Measurements from ENCODE around the gene TBC1D20. TPM values are rescaled to one million over a fixed set of nuclear protein-coding genes. Genes with fewer than 3 reads are reported as not detected.
"Not testable (repeated sequence)": the region's sequence is repeated elsewhere in the genome, so short reads cannot be mapped to it uniquely, and the experiment has no call there.

TBC1D20 gene, protein sequence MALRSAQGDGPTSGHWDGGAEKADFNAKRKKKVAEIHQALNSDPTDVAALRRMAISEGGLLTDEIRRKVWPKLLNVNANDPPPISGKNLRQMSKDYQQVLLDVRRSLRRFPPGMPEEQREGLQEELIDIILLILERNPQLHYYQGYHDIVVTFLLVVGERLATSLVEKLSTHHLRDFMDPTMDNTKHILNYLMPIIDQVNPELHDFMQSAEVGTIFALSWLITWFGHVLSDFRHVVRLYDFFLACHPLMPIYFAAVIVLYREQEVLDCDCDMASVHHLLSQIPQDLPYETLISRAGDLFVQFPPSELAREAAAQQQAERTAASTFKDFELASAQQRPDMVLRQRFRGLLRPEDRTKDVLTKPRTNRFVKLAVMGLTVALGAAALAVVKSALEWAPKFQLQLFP
- total RNA-seq (2021; ENCODE audit: unreplicated experiment) (42.1 TPM), Bru-seq, nascent RNA (percentile 84 among the genes with signal in this experiment), BruChase-seq, experiment 1, labeled RNA remaining after a 2-hour chase (percentile 91 among the genes with signal in this experiment), BruChase-seq, experiment 2, labeled RNA remaining after a 6-hour chase (percentile 85 among the genes with signal in this experiment)
- 32.8 TPM for polyA plus RNA-seq (2012; ENCODE audit: insufficient read length)
- long read RNA-seq, full-length matches to known transcripts = 40 of 105 reads
- long read RNA-seq, partial matches to known transcripts = 31 of 105 reads
- long read RNA-seq, other reads (novel, unspliced or antisense) = 34 of 105 reads

DNA sequence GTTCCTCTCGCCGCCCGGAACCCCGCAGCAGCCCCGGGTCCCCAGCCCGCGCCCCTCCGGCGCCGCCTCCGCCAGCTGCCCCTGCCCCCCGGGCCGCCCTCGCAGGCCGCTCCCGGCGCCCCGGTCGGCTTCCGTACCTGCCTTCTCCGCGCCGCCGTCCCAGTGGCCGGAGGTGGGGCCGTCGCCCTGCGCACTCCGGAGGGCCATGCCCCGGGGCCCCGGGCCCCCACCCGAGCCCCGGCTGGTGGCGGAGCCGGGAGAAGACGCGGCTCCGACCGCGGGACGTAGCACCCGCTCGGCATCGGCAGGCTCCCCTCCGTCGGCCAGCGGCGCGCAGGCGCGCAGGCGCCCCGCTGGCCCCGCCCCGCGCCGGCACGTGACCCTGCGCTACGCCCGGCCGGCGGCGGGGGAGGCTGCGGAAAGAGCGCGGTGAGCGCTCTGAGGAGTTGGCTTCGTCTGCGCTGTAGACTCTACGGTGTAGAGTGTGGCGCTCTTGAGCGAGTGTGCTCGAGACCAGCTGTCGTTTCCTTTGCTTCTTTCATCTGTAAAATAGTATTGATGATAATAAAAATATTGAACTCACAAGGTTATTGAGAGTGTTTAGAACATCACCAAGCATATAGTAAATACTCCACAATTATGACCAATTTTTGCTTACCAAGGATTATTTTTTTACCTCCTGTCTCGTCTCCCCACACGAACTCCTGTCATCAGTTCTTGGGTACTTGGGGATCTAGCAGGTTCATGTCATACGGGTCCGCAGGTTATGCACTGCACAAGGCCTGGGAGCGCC lies at the start of gene TBC1D20:
TSS of gene TBC1D20 (minus strand) at position 335 of the 793 bp plus-strand sequence. CDS start at position 207, 128 bp downstream.
- H3K27ac ChIP-seq (ENCODE audit: low read length) = peak within 1 kb of the TSS; percentile 91
- intact Hi-C loops (cut with micrococcal nuclease; ENCODE audit: unreplicated experiment) (no loop called here), in situ Hi-C loops (cut with HindIII; ENCODE audit: low pct_unique_long_range_greater_than_20kb, low sequenced_read_pairs) (no loop called here)
- H3K9me3 ChIP-seq (ENCODE audit: control insufficient read depth, insufficient read depth, low read depth, low read length) = no peaks in the 10 kb centered on the region
- ChIA-PET POLR2A (interaction anchor here (0.6 to 0.7 kb wide), 3 partner anchors 41 to 179 kb away, joined by 4 to 9 read pairs (median 4); no protein-coding TSS in a partner anchor), CTCF (interaction anchor here (0.6 kb wide), 1 partner anchor 102 kb away, joined by 5 read pairs; no protein-coding TSS in a partner anchor)
- BruUV-seq (replicated peaks) = no TSS peak
- DNase-seq (ENCODE audit: low read depth, low spot score) (peak; percentile 48), ATAC-seq (peak; percentile 99)
- peaks cover 20% of the 10 kb centered on the region for H3K4me1 ChIP-seq (ENCODE audit: control insufficient read depth, insufficient read depth, low read length)
- no peaks in the 10 kb centered on the region for H3K27me3 ChIP-seq (ENCODE audit: control insufficient read depth, insufficient read depth, low read length)
- H3K36me3 ChIP-seq (ENCODE audit: control insufficient read depth, insufficient read depth, low read length) = no peaks in the 10 kb centered on the region
- peak within 1 kb of the TSS; percentile 60 to 91 for H3K4me3 ChIP-seq (ENCODE audit: low read depth in 2 of 2, low read length in 2 of 2)
- peak; percentile 79; the same call in 1 of the 2 replicates for TF ChIP-seq SIN3A (IDR thresholded peaks at IDR 0.05; ENCODE audit: borderline replicate concordance, insufficient read depth, low read depth, low read length)
- TF ChIP-seq TCF7L2 (IDR thresholded peaks at IDR 0.05; ENCODE audit: low read depth, low read length) = no peak
- TF ChIP-seq, protein P1, sequence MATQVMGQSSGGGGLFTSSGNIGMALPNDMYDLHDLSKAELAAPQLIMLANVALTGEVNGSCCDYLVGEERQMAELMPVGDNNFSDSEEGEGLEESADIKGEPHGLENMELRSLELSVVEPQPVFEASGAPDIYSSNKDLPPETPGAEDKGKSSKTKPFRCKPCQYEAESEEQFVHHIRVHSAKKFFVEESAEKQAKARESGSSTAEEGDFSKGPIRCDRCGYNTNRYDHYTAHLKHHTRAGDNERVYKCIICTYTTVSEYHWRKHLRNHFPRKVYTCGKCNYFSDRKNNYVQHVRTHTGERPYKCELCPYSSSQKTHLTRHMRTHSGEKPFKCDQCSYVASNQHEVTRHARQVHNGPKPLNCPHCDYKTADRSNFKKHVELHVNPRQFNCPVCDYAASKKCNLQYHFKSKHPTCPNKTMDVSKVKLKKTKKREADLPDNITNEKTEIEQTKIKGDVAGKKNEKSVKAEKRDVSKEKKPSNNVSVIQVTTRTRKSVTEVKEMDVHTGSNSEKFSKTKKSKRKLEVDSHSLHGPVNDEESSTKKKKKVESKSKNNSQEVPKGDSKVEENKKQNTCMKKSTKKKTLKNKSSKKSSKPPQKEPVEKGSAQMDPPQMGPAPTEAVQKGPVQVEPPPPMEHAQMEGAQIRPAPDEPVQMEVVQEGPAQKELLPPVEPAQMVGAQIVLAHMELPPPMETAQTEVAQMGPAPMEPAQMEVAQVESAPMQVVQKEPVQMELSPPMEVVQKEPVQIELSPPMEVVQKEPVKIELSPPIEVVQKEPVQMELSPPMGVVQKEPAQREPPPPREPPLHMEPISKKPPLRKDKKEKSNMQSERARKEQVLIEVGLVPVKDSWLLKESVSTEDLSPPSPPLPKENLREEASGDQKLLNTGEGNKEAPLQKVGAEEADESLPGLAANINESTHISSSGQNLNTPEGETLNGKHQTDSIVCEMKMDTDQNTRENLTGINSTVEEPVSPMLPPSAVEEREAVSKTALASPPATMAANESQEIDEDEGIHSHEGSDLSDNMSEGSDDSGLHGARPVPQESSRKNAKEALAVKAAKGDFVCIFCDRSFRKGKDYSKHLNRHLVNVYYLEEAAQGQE (IDR thresholded peaks at IDR 0.05; ENCODE audit: insufficient read depth in 1 of 2, low read depth in 2 of 2, low read length in 1 of 2) = no peak
- TF ChIP-seq POLR2AphosphoS5 (IDR thresholded peaks at IDR 0.05; ENCODE audit: low read depth, low read length) = peak; percentile 71
- TF ChIP-seq, protein P2, sequence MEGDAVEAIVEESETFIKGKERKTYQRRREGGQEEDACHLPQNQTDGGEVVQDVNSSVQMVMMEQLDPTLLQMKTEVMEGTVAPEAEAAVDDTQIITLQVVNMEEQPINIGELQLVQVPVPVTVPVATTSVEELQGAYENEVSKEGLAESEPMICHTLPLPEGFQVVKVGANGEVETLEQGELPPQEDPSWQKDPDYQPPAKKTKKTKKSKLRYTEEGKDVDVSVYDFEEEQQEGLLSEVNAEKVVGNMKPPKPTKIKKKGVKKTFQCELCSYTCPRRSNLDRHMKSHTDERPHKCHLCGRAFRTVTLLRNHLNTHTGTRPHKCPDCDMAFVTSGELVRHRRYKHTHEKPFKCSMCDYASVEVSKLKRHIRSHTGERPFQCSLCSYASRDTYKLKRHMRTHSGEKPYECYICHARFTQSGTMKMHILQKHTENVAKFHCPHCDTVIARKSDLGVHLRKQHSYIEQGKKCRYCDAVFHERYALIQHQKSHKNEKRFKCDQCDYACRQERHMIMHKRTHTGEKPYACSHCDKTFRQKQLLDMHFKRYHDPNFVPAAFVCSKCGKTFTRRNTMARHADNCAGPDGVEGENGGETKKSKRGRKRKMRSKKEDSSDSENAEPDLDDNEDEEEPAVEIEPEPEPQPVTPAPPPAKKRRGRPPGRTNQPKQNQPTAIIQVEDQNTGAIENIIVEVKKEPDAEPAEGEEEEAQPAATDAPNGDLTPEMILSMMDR (IDR thresholded peaks at IDR 0.05) = peak; percentile 50

DNA sequence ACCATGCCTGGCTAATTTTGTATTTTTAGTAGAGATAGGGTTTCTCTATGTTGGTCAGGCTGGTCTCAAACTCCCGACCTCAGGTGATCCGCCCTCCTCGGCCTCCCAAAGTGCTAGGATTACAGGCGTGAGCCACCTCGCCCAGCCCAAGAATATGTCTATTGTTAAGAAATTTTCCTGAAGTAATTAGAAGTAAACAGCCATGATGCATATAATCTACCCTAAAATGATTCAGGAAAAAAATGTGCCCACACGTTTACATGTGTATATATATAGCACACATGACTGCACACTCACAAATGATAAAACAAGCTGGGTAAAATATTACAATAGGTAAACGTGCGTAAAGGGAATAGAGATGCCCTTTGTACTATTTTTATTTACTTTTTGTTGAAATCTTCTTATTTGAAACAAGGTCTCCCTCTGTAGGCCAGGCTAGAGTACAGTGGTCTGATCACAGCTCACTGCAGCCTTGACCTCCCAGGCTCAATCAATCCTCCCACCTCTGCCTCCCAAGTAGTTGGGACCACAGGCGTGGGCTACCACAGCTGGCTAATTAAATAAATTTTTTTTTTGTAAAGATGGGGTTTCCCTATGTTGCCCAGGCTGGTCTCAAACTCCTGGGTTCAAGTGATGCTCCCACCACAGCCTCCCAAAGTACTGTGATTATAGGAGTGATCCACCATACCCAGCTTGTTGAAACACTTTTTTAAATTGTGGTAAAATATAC lies 48.2 kb upstream of the TBC1D20 start:
- H3K4me3 ChIP-seq (ENCODE audit: low read depth in 2 of 2, low read length in 2 of 2); in situ Hi-C loops (cut with HindIII; ENCODE audit: low pct_unique_long_range_greater_than_20kb, low sequenced_read_pairs); CTCF ChIA-PET; POLR2A ChIA-PET; H3K4me1 ChIP-seq (ENCODE audit: control insufficient read depth, insufficient read depth, low read length); BruUV-seq (replicated peaks); H3K27me3 ChIP-seq (ENCODE audit: control insufficient read depth, insufficient read depth, low read length); H3K9me3 ChIP-seq (ENCODE audit: control insufficient read depth, insufficient read depth, low read depth, low read length); DNase-seq (ENCODE audit: low read depth, low spot score); ATAC-seq; H3K27ac ChIP-seq (ENCODE audit: low read length); intact Hi-C loops (cut with micrococcal nuclease; ENCODE audit: unreplicated experiment): not testable (repeated sequence)
- peaks cover 11% of the 10 kb centered on the region for H3K36me3 ChIP-seq (ENCODE audit: control insufficient read depth, insufficient read depth, low read length)

DNA sequence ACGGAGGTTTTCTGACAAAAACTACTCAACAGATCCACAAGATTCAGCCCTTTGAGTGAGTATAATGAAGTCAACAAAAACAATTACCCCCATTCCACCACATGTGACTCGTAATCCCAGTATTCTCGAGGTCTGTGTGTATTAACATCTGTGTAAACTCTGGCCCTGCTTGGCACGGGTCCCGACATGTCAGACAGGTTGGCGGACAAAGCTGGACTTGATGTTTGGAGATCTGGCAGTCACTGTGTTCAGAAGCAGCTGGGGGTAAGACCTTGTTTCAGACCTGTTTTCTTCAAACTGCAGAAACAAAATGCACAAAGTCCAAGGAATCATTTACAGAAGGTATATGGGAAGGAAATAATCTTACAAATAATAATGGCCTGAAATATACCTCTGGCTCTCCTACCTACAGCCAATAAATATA lies 46.0 kb upstream of the TBC1D20 start:
- H3K4me1 ChIP-seq (ENCODE audit: control insufficient read depth, insufficient read depth, low read length); H3K27ac ChIP-seq (ENCODE audit: low read length); in situ Hi-C loops (cut with HindIII; ENCODE audit: low pct_unique_long_range_greater_than_20kb, low sequenced_read_pairs); H3K27me3 ChIP-seq (ENCODE audit: control insufficient read depth, insufficient read depth, low read length); H3K9me3 ChIP-seq (ENCODE audit: control insufficient read depth, insufficient read depth, low read depth, low read length); BruUV-seq (replicated peaks); H3K4me3 ChIP-seq (ENCODE audit: low read depth in 2 of 2, low read length in 2 of 2); intact Hi-C loops (cut with micrococcal nuclease; ENCODE audit: unreplicated experiment); DNase-seq (ENCODE audit: low read depth, low spot score); POLR2A ChIA-PET; ATAC-seq: not testable (repeated sequence)
- CTCF ChIA-PET = interaction anchor here (0.5 kb wide), 1 partner anchor 290 kb away, joined by 3 read pairs; no protein-coding TSS in a partner anchor
- peaks cover 23% of the 10 kb centered on the region for H3K36me3 ChIP-seq (ENCODE audit: control insufficient read depth, insufficient read depth, low read length)
